Measurements from ENCODE around the gene AFMID. TPM values are rescaled to one million over a fixed set of nuclear protein-coding genes. Genes with fewer than 3 reads are reported as not detected.

AFMID gene
- total RNA-seq, 1 donor from 2014 or later, result 26.5 TPM

- TF ChIP-seq CTCF (IDR thresholded peaks at IDR 0.05; ENCODE audit: unreplicated experiment), result no peak
- no peaks in the 10 kb centered on the region for H3K36me3 Mint-ChIP-seq (ENCODE audit: insufficient read depth)
Observed at GRCh38 chr17:78163881-78164747, 23.0 kb upstream of the AFMID start.

GRCh38 chr17:78164748-78165607, 22.2 kb upstream of the AFMID start:
- no peaks in the 10 kb centered on the region for H3K9me3 Mint-ChIP-seq (ENCODE audit: low read depth)
- no peak for TF ChIP-seq CTCF (IDR thresholded peaks at IDR 0.05; ENCODE audit: unreplicated experiment)
- no peak for DNase-seq (ENCODE audit: low spot score, unreplicated experiment)
- no peak overlapping the region for H3K27ac Mint-ChIP-seq
- no peaks in the 10 kb centered on the region for H3K36me3 Mint-ChIP-seq (ENCODE audit: insufficient read depth)
- H3K4me3 Mint-ChIP-seq (ENCODE audit: low read depth), result no peak overlapping the region
- H3K4me1 Mint-ChIP-seq (ENCODE audit: low read depth), result no peaks in the 10 kb centered on the region
- H3K27me3 Mint-ChIP-seq, result no peaks in the 10 kb centered on the region

More at GRCh38 chr17:78163881-78164747, 23.0 kb upstream of the AFMID start:
- no peak for DNase-seq (ENCODE audit: low spot score, unreplicated experiment)
- Mint-ChIP-seq H3K9me3 (ENCODE audit: low read depth) (no peaks in the 10 kb centered on the region), H3K4me1 (ENCODE audit: low read depth) (no peaks in the 10 kb centered on the region), H3K4me3 (ENCODE audit: low read depth) (no peak overlapping the region), H3K27me3 (no peaks in the 10 kb centered on the region), H3K27ac (no peak overlapping the region)

- H3K36me3 Mint-ChIP-seq (ENCODE audit: insufficient read depth), result no peaks in the 10 kb centered on the region
- no peak for DNase-seq (ENCODE audit: low spot score, unreplicated experiment)
- H3K4me3 Mint-ChIP-seq (ENCODE audit: low read depth), result no peak overlapping the region
- no peaks in the 10 kb centered on the region for H3K9me3 Mint-ChIP-seq (ENCODE audit: low read depth)
- H3K27me3 Mint-ChIP-seq, result no peaks in the 10 kb centered on the region
- H3K4me1 Mint-ChIP-seq (ENCODE audit: low read depth), result no peaks in the 10 kb centered on the region
- TF ChIP-seq CTCF (IDR thresholded peaks at IDR 0.05; ENCODE audit: unreplicated experiment), result no peak
- no peak overlapping the region for H3K27ac Mint-ChIP-seq
Observed at GRCh38 chr17:78166416-78166815, 20.7 kb upstream of the AFMID start.

- no peak for TF ChIP-seq CTCF (IDR thresholded peaks at IDR 0.05; ENCODE audit: unreplicated experiment)
- no peaks in the 10 kb centered on the region for H3K27me3 Mint-ChIP-seq
- H3K27ac Mint-ChIP-seq, result no peak within 1 kb of the TSS
- H3K36me3 Mint-ChIP-seq (ENCODE audit: insufficient read depth), result peaks cover 2% of the 10 kb centered on the region
- H3K4me3 Mint-ChIP-seq (ENCODE audit: low read depth), result peak within 1 kb of the TSS; percentile 73
- peak; percentile 87 for DNase-seq (ENCODE audit: low spot score, unreplicated experiment)
- no peaks in the 10 kb centered on the region for H3K4me1 Mint-ChIP-seq (ENCODE audit: low read depth)
- no peaks in the 10 kb centered on the region for H3K9me3 Mint-ChIP-seq (ENCODE audit: low read depth)
Observed at GRCh38 chr17:78168242-78168902, 18.8 kb upstream of the AFMID start, which contains the start of gene SYNGR2. TSS of gene SYNGR2 (plus strand) at chr17:78168581. CDS start at chr17:78168617, 36 bp downstream.

Data from progenitor cell of endocrine pancreas (in vitro differentiated cells).